GM19043 (cell line): ENCODE measurements around the gene ARHGEF28.

Experiments
- ATAC-seq: cut with Tn5 transposase; IDR thresholded peaks from one replicate; pipeline ENCODE4 v1.9.1; 2021; ENCODE audit warnings: low read depth; ENCODE audit not compliant: unreplicated experiment

Gene ARHGEF28

DNA sequence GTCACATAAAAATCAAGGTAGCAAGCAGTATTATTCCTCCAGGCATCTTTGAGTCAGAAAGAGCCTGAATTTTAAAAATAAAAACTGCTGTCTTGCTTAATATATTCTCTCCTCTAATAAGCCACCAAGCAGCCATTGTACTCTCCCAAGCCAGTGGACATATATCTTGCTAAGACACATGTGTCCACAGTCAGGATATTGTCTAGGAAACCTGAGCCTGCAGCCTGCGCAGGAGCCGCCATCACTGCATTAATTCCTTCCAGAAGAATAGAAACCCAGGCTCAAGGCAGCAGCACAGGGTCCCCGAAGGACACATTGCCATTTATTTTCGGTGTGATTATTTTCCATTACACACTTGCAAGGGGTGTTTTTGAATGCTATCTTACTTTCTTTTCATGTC lies 345.3 kb downstream of the ARHGEF28 start:
- no peak for ATAC-seq

DNA sequence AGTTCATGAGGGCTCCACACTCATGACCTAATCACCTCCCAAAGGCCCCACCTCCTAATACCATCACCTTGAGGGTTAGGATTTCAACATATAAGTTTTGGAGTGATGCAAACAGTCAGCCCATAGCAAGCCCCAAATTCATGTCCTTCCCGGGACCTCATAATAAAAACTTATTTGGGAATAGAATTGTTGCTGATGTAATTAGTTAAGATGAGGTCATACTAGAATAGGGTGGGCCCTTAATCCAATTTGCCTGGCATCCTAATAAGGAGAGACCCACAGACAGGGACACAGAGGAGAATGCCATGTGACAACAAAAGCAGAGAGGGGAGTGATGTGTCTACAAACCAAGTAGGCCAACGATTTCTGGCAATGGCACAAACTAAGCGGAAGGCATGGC lies 347.1 kb downstream of the ARHGEF28 start:
- ATAC-seq = no peak

GRCh38 chr5:73974871-73975360 lies 348.9 kb downstream of the ARHGEF28 start:
- no peak for ATAC-seq

DNA sequence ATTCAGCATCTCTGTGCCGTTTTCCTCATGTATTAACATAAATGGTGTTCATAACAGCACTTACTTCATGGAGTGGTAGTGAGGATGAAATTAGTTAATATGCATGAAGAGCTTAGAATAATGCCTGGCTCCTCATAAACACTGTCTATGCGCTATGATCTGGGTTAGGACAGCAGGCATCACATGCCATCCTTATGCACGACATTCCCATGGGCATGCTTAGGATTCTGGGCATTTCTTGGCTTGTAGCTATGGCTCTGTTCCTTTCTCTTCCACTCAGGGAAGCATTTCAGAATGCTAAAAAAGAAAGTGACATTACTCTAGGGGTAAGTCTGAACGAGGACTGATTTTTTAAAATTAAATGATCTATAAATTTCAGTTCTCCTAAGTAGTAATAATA lies 349.8 kb downstream of the ARHGEF28 start:
- no peak for ATAC-seq

DNA sequence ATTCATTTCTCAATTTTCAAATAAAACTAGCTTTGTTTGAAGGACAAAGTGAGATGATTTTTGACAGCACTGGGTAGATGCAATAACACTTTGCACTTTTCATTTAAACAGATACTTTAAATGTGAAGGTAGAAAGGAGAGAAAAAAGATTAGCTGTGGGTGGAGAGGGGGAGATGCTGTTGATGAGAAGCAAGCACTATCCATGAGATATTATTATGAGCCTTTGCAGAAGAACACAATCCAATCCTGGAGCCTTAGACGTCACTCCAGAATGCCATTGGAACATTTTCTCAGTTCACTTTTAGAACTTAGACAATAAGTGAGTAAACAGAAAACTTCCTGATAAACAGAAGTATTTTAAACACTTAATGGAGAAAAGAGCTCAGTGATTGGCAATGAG lies 351.1 kb downstream of the ARHGEF28 start:
- no peak for ATAC-seq

DNA sequence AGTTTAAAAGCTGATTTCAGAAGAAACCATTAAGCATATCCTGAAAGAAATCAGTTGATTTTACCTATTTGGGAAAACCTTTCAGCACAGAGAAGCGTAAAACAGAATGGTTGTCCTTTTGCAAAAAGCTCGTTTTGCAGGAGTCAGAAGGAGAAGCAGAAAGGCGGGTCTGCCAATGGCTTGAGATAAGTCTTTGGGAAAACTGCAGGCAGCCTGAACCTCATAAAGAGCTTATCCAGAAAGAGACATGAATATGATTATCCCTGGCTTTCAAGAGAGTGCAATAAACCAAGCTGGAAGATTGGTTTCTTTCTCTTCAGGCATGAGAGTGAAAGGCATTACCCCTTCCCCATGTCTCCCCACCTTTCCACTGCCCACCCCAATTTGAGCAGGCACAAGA lies 353.3 kb downstream of the ARHGEF28 start:
- no peak for ATAC-seq

- ATAC-seq = no peak
Observed at GRCh38 chr5:73981704-73982103, 355.7 kb downstream of the ARHGEF28 start.

DNA sequence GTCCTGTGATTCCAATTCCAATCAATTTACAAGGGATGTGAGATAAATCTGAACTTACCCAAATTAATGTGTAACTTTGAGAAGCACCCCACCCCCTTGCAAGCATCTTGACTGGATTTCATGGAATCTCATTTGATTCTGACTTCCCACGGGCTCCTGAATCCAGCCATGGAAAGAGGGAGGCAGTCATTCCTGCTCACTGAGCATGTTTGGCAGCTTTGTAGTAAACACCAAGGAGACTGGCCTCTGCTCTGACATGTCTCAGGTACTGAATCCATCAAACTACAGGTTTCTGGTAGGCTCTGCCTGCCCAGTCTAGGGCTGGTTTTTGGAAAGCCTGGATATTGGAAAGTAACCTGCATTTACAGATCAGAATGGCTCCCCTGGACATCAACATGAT lies 357.6 kb downstream of the ARHGEF28 start:
- no peak for ATAC-seq

DNA sequence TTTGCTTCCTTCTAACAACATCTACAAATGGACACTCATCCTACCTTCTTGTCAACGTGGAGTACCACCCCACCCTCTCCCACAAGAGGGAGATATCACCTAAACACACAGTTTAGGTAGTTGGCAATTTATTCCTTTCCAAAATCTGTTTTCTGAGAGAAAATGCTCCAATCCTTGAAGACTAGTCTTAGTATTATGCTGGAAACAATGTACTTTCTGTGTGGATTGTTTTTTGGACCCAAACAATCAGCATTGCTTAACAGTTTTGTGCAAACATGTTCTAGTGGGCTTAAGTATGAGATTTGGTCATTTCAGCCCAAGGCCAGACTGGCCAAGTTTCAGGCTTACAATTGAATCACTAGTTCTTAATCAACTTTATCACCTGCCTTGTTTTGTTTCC lies 359.1 kb downstream of the ARHGEF28 start:
- no peak for ATAC-seq

DNA sequence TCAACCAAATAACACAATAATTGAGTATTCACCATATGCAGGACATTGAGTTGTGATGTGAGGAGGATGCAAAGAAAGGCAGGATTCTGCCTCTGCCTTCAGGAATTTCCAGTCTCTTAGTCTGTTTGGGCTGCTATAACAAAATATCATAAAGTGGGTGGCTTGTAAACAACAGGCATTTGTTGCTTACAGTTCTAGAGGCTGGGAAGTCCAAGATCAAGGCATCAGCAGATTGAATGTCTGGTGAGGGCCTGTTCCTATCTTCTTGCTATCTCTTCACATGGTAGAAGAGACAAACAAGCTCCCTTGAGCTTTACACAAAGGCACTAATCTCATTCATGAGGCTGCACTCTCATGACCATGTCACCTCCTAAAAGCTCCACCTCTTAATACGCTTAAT lies 360.7 kb downstream of the ARHGEF28 start:
- no peak for ATAC-seq

GRCh38 chr5:73987915-73988314 lies 361.9 kb downstream of the ARHGEF28 start:
- ATAC-seq = no peak

DNA sequence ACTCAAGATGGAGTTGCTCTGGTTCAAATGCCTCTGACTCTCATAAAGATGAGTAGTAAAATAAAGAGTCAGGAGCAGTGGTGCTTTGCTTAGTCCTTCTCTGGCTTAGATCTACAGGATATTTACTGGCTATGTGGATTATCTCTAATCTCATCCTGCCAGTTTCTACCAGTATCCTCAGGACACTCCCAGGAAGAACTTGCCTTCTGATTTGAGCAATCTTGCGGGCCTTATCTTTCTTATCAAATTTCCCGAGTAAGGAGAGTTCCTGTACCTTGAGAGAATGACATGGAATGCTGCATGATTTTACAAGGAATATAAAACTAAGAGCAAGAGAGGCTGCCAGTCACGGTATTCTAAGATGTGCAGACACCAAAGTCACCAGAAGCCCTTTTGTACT lies 364.0 kb downstream of the ARHGEF28 start:
- ATAC-seq = no peak
